GM19193 (cell line): ENCODE results near the gene DLG2.

Source experiments
- POLR2A ChIP-seq: IDR thresholded peaks from 4 replicates; pipeline ENCODE4 v1.6.1; 2011; ENCODE audit not compliant: insufficient read depth, insufficient read length; ENCODE audit errors: extremely low read depth

The DLG2 gene

DNA sequence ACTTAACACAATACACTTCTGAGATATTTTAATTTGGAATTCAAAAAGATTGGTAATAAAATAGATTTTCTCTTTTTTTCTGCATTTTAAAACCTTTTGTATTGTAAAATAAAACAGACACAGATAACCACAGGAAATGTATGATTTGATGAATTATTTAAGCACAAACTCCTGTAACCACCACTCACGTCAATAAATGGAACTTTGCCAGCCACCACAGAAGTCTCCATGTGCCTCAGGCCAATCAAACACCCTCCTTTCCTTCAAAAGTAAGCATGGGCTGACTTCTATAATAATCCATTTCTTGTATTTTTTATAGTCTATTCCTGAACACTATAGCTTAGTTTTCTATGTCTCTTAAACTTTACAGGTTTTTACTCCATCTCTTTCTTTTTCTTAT lies 721.7 kb downstream of the DLG2 start:
- TF ChIP-seq POLR2A: no peak

DNA sequence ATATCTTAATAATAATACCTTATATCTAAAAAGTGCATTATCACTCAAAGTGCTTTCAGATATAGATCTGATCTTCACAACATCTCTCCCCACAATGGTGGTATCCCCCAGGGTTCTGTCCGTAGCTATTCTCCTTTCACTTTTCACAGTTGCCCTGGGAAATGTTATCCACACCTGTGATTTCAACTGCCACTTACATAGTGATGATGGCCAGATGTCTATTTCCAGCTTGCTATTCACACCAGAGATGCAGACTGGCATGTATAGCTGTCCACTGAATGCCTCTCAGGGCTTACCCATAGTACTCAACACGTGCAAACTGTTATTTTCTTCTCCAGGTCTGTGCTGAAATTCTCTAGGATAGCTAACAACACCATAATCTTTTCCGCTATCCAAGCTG lies 724.7 kb downstream of the DLG2 start:
- no peak for TF ChIP-seq POLR2A

DNA sequence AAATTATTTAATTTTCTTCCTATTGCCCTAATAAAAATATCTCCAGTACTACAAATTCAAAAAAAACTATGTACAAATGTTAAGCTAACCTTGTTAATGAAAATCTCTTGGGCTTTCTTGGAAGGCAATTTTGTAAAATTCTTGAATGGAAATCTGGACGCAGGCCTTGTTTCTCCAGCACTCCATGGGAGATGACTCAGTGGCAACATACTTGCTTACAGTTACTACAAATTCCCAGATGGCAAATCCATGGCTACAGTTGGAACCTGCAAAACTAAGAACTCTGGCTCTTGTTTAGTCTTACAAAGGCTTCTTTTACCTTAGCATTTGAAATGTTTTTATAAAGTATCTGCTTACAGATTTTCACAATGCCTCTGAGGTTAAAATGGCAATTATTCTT lies 725.2 kb downstream of the DLG2 start:
- no peak for TF ChIP-seq POLR2A

DNA sequence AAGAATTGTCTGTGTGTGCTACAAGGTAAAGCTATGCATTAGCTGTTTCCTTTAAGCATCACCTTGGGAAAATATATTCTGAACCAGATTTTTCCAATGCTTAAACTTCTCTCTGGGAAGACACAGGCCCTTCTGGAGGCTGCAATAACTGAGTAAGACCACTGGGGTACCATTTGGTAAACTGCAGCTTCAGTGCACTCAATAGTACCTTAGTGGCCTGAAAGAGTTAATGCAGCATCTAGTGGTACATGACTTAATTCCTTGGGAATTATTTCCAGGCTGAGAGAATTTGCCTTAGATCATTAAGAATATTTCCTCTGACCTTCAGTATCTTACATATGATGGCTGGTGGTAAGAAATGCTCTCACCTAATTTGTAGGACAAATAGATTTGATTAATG lies 727.4 kb downstream of the DLG2 start:
- TF ChIP-seq POLR2A: no peak

DNA sequence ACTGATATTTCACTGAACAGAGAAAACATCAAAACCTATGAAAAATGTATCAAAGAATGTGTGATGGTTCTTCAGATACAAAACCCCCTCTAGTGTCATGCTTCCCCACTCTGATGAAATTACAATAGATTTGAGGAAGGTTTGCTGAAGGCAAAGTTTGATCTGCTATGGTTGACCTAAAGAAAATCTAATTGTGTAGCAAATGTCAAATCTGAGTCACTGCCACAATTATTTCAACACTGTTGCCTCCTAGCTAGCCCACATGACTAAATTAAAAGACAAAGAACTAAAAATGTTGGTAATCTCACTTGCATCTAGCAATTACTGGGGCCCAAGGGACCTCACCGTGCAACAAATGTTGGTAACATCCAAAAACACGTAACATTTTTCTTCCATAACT lies 728.0 kb downstream of the DLG2 start:
- no peak for TF ChIP-seq POLR2A

DNA sequence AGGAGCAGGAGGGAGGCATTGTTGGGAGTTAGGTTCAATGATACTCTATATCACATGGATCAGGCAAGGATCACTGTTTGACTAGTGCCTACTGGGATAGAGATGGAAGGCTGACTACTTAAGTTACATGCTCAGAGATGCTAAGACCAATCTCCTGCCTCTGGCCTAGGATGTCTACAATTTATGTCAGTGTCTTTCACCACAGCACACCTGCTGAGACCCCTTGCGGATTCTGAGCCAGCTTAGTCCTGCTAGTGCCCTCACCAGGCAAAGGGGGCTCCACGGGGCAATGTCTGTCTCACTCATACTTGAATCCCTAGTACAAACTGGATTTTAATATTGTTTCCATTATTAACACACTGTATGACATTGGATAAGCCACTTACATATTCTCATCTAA lies 732.5 kb downstream of the DLG2 start:
- no peak for TF ChIP-seq POLR2A

DNA sequence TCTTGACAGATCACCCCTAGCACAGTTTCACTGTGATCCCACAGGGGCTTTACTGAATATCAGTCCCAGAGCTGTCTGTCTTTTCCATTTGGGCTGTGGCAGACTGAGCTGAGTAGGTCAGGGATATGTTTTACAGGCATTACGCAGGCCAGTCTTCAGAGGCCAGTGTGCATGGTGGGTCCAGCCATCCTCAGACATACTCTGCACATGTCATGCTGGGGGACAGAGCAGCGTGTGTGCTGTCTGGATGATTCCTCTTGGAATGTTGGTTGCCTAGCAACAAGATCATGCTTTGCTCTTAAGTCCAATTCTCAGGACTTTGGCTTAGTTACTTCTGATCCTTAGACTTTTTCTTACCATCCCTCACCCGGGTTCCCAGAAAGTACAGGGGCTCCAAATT lies 736.5 kb downstream of the DLG2 start:
- no peak for TF ChIP-seq POLR2A

DNA sequence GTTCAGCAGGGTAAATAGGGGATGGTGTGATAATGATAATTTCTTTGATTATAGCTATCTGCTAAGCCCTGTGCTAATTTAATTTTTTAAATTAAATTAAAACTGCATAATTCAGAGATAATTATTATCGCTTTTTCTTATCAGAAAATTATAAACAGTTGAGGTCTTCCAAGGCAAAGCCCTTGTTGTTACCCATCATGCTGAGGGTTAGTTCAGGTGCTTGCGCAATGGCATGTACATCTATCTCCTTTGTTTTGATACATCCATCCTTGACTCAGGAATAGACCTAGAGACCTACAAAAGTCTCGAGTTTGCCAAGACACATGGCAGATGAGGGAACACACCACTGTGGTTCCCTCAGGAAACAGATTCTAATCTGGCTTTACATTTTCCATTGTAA lies 737.6 kb downstream of the DLG2 start:
- no peak for TF ChIP-seq POLR2A

DNA sequence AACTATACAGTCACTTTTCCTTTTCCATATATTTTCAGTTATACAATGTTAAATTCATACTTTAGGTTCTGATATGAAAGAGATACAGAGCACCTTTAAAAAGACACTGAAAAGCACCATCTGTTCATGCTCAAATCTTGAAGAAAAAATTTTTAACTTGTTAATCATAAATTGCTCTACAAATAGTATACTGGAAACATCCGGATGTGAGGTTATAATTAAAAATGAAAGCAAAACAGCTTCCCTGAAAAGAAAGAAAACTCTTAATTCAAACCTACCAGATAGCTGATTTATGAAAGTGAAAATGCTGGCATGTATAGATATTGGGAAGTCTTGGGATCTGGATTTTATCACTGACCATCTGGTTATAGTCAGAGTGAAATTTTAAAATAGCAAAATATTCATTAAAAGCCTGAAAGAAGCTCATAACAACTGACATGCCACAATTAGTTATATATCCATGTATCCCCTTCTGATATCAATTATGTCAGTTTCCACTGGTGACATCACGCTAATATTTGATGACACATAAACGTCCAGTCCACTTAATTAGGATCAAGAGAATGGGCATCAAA lies 740.0 kb downstream of the DLG2 start:
- no peak for TF ChIP-seq POLR2A

DNA sequence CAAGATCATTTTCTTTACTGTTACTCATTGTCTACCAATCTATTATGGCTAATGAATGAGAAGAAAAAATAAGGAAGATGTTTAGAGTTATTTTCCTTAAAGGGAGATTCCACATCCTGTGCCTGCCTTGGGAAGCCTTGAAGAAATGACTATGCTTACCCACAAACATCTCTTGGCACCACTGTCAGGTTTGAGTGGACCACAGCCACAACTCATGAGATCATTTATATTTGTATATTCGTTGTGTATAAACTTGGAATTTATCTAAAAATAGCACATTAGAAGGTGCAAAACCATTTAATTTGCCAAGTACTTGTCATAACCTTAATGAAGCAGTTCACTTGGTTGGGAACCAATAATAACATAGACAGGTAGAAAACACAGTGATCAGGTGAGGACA lies 740.8 kb downstream of the DLG2 start:
- TF ChIP-seq POLR2A: no peak

DNA sequence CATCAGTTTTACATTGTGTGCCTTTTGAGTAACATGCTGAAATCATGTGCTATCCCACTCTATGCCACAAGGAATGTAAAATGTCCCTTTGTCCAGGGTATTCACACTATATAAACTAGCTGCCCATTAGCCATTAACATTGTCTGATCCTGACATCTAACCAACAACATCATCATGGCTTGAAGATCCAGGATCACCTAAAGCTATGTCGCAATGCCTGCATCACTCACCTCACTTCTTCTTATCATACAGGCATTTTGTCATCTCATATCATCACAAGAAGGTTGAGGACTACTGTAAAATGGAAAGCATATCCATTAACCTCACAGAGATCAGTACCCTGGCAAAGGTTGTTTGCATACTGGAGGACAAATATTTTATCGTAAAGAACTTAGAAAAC lies 742.3 kb downstream of the DLG2 start:
- TF ChIP-seq POLR2A: no peak

DNA sequence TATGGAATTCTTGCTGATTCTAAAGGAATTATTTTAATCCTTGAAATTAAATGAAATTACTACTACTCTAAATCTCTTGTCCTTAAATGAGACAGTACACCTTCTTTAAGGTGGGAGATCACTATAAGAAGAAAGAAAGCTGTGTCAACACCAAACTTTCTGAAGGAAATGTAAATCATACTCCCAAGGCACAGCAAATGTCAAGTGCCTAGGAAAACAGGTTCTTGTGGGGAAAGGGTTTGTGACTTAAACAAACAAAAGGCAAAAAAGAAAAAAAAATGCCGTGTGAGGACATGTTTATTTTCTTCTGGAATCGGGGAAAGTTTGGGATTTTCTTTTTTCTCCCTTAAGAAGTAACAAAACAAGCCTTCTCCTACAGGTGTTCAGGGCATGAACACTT lies 745.1 kb downstream of the DLG2 start:
- no peak for TF ChIP-seq POLR2A

DNA sequence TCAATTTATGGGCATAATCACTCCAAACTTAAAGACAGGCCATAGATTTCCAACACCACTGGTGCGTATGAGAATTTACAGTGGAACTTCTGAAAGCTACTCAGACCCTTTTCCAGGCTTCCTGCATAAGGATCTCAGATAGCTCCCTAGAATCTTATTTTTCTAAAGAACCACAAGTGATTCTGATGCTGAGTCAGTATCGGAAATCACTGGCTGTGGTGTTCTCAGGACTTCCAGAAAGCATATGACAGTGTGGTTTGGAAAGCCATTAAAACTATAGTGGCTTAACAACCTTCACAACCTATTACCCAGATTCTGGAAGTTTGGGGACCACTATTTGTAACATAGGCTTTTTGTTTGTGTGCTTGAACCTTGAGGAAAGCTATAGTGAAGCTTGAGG lies 756.0 kb downstream of the DLG2 start:
- TF ChIP-seq POLR2A: no peak

DNA sequence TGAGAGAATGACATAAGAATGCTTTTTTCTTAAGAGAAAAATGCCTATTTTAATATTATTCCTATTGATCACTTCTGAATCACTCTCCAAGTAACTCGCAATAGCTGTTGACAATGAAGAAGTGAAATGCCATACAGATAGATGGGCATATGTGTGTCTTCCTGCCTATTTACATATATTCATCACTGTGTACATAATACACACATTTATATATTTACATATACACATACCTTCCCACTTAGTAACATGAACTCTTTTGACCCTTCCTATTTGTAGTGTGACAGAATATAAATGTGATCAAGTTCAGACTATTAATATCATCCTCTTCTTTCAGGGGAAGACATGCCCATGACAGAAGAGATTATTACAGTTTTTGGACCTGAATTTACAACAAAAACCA lies 756.7 kb downstream of the DLG2 start:
- TF ChIP-seq POLR2A: no peak

DNA sequence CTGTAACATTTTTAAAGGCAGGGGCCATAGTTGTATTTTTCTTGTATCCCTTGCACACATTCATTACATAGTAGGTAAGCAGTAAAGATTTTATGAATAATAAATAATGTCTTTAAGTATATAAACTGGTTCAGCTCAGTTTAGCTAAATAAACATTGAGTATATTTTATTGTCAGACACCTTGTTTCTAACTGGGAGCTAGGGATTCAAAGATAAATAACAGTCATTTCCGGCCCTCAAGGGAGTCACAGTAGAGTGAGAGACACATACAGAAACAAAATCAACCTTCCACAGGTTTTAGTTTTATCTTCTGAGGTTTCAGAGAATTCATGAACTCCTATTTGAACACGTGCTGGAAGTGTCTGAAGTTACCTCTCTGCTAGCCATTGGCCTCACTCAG lies 760.2 kb downstream of the DLG2 start:
- no peak for TF ChIP-seq POLR2A

DNA sequence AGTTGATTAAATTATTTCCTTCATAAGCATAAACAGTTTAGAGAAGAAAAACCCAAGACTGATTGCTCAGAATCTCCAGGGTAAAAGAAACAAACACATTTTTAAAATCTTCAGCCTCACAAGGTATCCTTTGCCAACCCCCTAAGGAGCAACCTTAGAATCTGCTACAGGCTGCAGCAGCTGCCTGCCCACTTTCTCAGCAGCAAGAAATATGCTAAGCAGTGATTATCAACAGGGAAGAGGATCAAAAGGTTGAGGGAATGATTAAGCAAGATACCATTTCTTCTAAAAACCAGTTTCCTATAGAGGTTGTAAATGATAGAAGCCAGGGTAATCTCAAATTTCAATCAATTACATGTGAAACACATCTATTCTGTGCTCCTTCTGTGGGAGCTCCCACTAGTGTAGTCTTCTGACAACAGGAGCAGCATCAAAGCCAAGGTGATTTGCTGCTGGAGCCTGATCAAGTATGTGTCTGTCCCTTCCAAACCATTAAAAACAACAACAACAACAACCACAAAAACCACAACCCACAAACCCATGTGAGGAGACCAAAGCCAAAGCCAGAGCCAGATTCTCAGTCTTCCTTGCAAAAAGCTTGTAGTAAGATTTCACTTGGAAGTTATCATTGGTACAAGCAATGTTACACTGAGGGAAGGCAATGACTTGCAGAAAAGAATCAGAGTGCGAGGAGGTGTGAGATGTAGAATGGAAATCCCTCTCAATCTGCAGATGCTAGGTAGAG lies 761.2 kb downstream of the DLG2 start:
- TF ChIP-seq POLR2A: no peak

DNA sequence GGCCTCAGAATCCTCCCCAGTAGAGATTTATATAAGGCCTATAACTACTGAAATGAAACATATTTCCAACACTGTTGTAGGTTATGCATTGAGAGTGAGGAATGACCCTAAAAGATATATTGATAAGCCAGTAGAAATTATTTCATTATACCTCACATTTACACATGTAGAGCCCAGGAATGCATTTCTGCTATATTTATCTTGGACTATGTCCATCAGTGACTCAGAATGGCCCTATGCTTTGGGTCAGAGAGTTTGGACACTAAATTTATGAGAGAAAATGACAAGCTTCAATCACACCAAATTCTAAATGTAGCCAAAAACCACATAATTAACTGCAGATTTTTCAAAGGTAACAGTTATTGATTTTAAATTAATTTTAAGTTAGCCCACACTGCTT lies 761.9 kb downstream of the DLG2 start:
- TF ChIP-seq POLR2A: no peak
